ENCODE measurements around the gene XYLT1.

The XYLT1 gene

GRCh38 chr16:17117906-17118577 lies 352.7 kb downstream of the XYLT1 start:
- no peak for FAIRE-seq
- DNase-seq (ENCODE audit: low spot score) = no peak

- FAIRE-seq = no peak
- no peak for DNase-seq (ENCODE audit: low spot score)
Measured at GRCh38 chr16:17116595-17117322, 354.0 kb downstream of the XYLT1 start.

GRCh38 chr16:17109413-17109812 lies 361.3 kb downstream of the XYLT1 start:
- FAIRE-seq (no peak), DNase-seq (ENCODE audit: low spot score) (no peak)

GRCh38 chr16:17108596-17108995 lies 362.2 kb downstream of the XYLT1 start:
- FAIRE-seq (no peak), DNase-seq (ENCODE audit: low spot score) (no peak)

GRCh38 chr16:17107450-17107849 lies 363.3 kb downstream of the XYLT1 start:
- DNase-seq (ENCODE audit: low spot score) = no peak
- no peak for FAIRE-seq

- FAIRE-seq (no peak), DNase-seq (ENCODE audit: low spot score) (no peak)
Measured at GRCh38 chr16:17106243-17106791, 364.4 kb downstream of the XYLT1 start.

GRCh38 chr16:17105239-17105797 lies 365.4 kb downstream of the XYLT1 start:
- DNase-seq (ENCODE audit: low spot score) = no peak
- FAIRE-seq = no peak

- no peak for FAIRE-seq
Measured at GRCh38 chr16:17104654-17105053, 366.1 kb downstream of the XYLT1 start.

GRCh38 chr16:17103216-17103615 lies 367.5 kb downstream of the XYLT1 start:
- DNase-seq (ENCODE audit: low spot score) (no peak), FAIRE-seq (no peak)

More at GRCh38 chr16:17104654-17105053, 366.1 kb downstream of the XYLT1 start:
- no peak for DNase-seq (ENCODE audit: low spot score)

GRCh38 chr16:17101646-17102045 lies 369.1 kb downstream of the XYLT1 start:
- no peak for DNase-seq (ENCODE audit: low spot score)
- no peak for FAIRE-seq

- FAIRE-seq (no peak), DNase-seq (ENCODE audit: low spot score) (no peak)
Measured at GRCh38 chr16:17098685-17099084, 372.1 kb downstream of the XYLT1 start.

GRCh38 chr16:17084130-17084529 lies 386.6 kb downstream of the XYLT1 start:
- DNase-seq (ENCODE audit: low spot score) = no peak
- FAIRE-seq = no peak

- FAIRE-seq (no peak), DNase-seq (ENCODE audit: low spot score) (no peak)
Measured at GRCh38 chr16:17083628-17084027, 387.1 kb downstream of the XYLT1 start.

GRCh38 chr16:17082095-17082882 lies 388.5 kb downstream of the XYLT1 start:
- FAIRE-seq (no peak), DNase-seq (ENCODE audit: low spot score) (no peak)

GRCh38 chr16:17080105-17080504 lies 390.7 kb downstream of the XYLT1 start:
- FAIRE-seq = no peak
- DNase-seq (ENCODE audit: low spot score) = no peak

- FAIRE-seq (no peak), DNase-seq (ENCODE audit: low spot score) (no peak)
Measured at GRCh38 chr16:17078931-17079631, 391.7 kb downstream of the XYLT1 start.

GRCh38 chr16:17076818-17077498 lies 393.8 kb downstream of the XYLT1 start:
- DNase-seq (ENCODE audit: low spot score) (no peak), FAIRE-seq (no peak)

- FAIRE-seq = no peak
Measured at GRCh38 chr16:17076092-17076754, 394.5 kb downstream of the XYLT1 start.

GRCh38 chr16:17072104-17072503 lies 398.7 kb downstream of the XYLT1 start:
- no peak for DNase-seq (ENCODE audit: low spot score)
- FAIRE-seq = no peak

More at GRCh38 chr16:17076092-17076754, 394.5 kb downstream of the XYLT1 start:
- no peak for DNase-seq (ENCODE audit: low spot score)

All from urothelium cell line (cell line).